ENCODE data around the gene CD70. TPM values are rescaled to one million over a fixed set of nuclear protein-coding genes. Genes with fewer than 3 reads are reported as not detected.
"Not testable (repeated sequence)": the region's sequence is repeated elsewhere in the genome, so short reads cannot be mapped to it uniquely, and the experiment has no call there.

Gene CD70
- polyA plus RNA-seq, 3 donors, result 0.12 TPM; not detected in 2

DNA sequence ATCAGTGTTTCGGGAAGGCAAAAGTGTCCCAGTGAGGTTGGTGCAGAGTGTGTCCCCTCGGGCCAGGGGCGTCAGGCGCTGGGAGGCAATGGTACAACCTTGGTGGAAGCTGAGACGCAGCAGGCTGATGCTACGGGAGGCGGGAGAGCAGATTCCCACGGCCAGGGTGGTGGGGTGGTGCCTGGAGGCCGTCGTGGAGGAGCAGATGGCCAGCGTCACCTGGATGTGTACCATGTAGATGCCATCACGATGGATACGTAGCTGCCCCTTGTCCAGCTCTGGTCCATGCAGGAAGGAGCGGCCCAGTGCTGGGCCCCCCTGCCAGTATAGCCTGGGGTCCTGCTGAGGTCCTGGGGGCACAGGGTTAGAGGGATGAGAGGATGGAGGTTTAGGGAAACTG is 4.9 kb downstream of the CD70 start:
- Histone ChIP-seq H4K20me1 (ENCODE audit: insufficient read depth, low read length) (no peaks in the 10 kb centered on the region), H3K4me3 (replicated peaks in 1 of 3; ENCODE audit: low read depth in 2 of 3, low read length in 3 of 3) (no peak overlapping the region), H2AFZ (ENCODE audit: insufficient read depth, low read depth, low read length, poor library complexity, severe bottlenecking) (no peak overlapping the region), H3K9ac (ENCODE audit: insufficient read depth, low read length, poor library complexity, severe bottlenecking) (no peak overlapping the region), H3K36me3 (replicated peaks in 1 of 2; ENCODE audit: control insufficient read depth in 1 of 2, insufficient read depth in 2 of 2, low read length in 2 of 2) (no peaks in the 10 kb centered on the region), H3K9me3 (replicated peaks in 1 of 2; ENCODE audit: control insufficient read depth in 1 of 2, insufficient read depth in 1 of 2, low read length in 2 of 2) (peaks cover 0 to 12% of the 10 kb centered on the region in 2 donors), H3K79me2 (ENCODE audit: insufficient read depth, low read length) (no peaks in the 10 kb centered on the region), H3K4me2 (replicated peaks; ENCODE audit: extremely low read depth, low read length, poor library complexity, severe bottlenecking) (no peak overlapping the region), H3K27me3 (ENCODE audit: control insufficient read depth in 2 of 2, insufficient read depth in 2 of 2, low read length in 2 of 2) (peaks cover 45 to 58% of the 10 kb centered on the region in 2 donors), H3K4me1 (ENCODE audit: control insufficient read depth in 1 of 2, insufficient read depth in 2 of 2, low read length in 2 of 2) (peaks cover 34 to 55% of the 10 kb centered on the region in 2 donors), H3K27ac (ENCODE audit: low read depth in 1 of 2, low read length in 2 of 2) (no peak overlapping the region)
- peaks cover 0 to 32% (median 17%) of the 10 kb centered on the region in 7 donors for H3K9me3 Mint-ChIP-seq
- peaks cover 51% of the 10 kb centered on the region for H3K4me1 Mint-ChIP-seq
- H3K27me3 Mint-ChIP-seq (ENCODE audit: low read depth in 3 of 3), result peaks cover 58 to 62% (median 60%) of the 10 kb centered on the region in 3 donors
- TF ChIP-seq, protein P1, sequence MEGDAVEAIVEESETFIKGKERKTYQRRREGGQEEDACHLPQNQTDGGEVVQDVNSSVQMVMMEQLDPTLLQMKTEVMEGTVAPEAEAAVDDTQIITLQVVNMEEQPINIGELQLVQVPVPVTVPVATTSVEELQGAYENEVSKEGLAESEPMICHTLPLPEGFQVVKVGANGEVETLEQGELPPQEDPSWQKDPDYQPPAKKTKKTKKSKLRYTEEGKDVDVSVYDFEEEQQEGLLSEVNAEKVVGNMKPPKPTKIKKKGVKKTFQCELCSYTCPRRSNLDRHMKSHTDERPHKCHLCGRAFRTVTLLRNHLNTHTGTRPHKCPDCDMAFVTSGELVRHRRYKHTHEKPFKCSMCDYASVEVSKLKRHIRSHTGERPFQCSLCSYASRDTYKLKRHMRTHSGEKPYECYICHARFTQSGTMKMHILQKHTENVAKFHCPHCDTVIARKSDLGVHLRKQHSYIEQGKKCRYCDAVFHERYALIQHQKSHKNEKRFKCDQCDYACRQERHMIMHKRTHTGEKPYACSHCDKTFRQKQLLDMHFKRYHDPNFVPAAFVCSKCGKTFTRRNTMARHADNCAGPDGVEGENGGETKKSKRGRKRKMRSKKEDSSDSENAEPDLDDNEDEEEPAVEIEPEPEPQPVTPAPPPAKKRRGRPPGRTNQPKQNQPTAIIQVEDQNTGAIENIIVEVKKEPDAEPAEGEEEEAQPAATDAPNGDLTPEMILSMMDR (IDR thresholded peaks at IDR 0.05), result no peak
- intact Hi-C loops (cut with micrococcal nuclease), result no loop called here
- peak overlapping the region in 2 of 7 donors; percentile 30 to 62 for H3K27ac Mint-ChIP-seq
- DNase-seq, result no peak
- peaks cover 8 to 9% of the 10 kb centered on the region in 2 donors for H3K36me3 Mint-ChIP-seq
- H3K4me3 Mint-ChIP-seq, result peak overlapping the region in 1 of 2 donors; percentile 82
- 89% methylated on average over 13 of the region's 14 CpGs for WGBS (ENCODE audit: insufficient coverage)

DNA sequence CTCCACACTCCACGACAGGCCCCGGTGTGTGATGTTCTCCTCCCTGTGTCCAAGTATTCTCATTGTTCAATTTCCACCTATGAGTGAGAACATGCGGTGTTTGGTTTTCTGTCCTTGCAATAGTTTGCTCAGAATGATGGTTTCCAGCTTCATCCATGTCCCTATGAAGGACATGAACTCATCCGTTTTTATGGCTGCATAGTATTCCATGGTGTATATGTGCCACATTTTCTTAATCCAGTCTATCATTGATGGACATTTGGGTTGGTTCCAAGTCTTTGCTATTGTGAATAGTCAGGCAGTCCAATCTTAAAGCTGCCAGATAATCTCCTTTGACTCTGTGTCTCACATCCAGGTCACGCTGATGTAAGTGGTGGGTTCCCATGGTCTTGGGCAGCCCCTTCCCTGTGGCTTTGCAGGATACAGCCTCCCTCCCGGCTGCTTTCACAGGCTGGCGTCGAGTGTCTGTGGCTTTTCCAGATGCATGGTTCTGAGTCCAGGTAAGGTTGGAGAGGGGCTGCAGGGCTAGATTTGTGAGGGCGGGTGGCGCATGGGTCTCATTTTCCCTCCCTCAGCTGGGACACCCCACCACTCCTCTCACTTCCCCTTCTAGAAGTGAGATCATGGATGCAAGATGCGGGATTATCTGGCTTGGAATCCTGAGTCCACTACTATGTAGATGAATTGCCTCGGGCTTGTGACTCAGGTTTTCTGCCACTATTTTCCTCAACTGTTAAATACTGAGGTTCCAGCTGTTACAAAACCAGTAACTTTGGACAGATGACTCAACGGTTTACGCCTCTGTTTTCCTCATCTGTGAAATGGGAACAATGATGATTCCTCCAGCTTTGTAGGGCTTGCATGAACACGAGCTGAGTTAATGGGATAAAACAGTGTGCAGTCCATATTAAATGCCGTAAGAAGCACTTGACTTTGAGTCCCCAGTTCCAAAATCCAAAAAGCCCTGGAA is 8.2 kb downstream of the CD70 start:
- Mint-ChIP-seq H3K27me3 (ENCODE audit: low read depth in 3 of 3) (peaks cover 30 to 31% (median 30%) of the 10 kb centered on the region in 3 donors), H3K4me1 (peaks cover 41% of the 10 kb centered on the region)
- H3K27ac ChIP-seq (ENCODE audit: low read depth in 1 of 2, low read length in 2 of 2); H3K36me3 Mint-ChIP-seq; H3K9me3 ChIP-seq (replicated peaks in 1 of 2; ENCODE audit: control insufficient read depth in 1 of 2, insufficient read depth in 1 of 2, low read length in 2 of 2); H3K79me2 ChIP-seq (ENCODE audit: insufficient read depth, low read length); H3K9ac ChIP-seq (ENCODE audit: insufficient read depth, low read length, poor library complexity, severe bottlenecking); H3K4me3 Mint-ChIP-seq; H3K4me2 ChIP-seq (replicated peaks; ENCODE audit: extremely low read depth, low read length, poor library complexity, severe bottlenecking); H4K20me1 ChIP-seq (ENCODE audit: insufficient read depth, low read length); H3K27ac Mint-ChIP-seq; DNase-seq; H2AFZ ChIP-seq (ENCODE audit: insufficient read depth, low read depth, low read length, poor library complexity, severe bottlenecking); intact Hi-C loops (cut with micrococcal nuclease); H3K36me3 ChIP-seq (replicated peaks in 1 of 2; ENCODE audit: control insufficient read depth in 1 of 2, insufficient read depth in 2 of 2, low read length in 2 of 2); H3K9me3 Mint-ChIP-seq; H3K4me3 ChIP-seq (replicated peaks in 1 of 3; ENCODE audit: low read depth in 2 of 3, low read length in 3 of 3): not testable (repeated sequence)
- Histone ChIP-seq H3K4me1 (ENCODE audit: control insufficient read depth in 1 of 2, insufficient read depth in 2 of 2, low read length in 2 of 2) (peaks cover 21 to 36% of the 10 kb centered on the region in 2 donors), H3K27me3 (ENCODE audit: control insufficient read depth in 2 of 2, insufficient read depth in 2 of 2, low read length in 2 of 2) (peaks cover 17 to 25% of the 10 kb centered on the region in 2 donors)
- WGBS (ENCODE audit: insufficient coverage), result 70% methylated on average over 7 of the region's 16 CpGs
